ENCODE results near the gene GATC. TPM values are rescaled to one million over a fixed set of nuclear protein-coding genes. Genes with fewer than 3 reads are reported as not detected.

Gene GATC
- total RNA-seq, 1 experiment from 2014 or later = 30.9 TPM

DNA sequence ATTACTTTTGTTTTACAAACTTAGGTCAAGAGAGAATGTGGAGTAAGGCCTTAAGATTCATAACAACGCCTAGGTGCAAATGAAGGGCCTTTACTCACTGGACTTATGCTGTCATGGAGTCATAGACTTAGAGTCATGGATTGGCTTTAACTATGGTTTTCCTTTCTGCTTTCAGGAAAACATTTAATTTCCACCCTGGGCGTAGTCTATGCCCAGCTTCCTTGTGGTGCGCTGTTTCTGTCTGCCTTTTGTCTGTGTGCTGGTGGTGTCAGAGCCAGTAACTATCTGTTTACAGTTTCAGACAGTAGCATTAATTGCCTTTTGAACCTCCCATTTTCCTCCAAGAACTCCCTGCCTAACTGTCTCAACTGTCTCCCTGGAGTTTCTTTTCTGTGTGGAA lies 40.2 kb upstream of the GATC start:
- Histone ChIP-seq H3K4me3 (ENCODE audit: low read depth, low read length) (no peak overlapping the region), H3K9me3 (0 out of 2 replicates have a peak, but pooled peaks cover 2% of the 10 kb centered on the region), H3K4me1 (no peaks in the 10 kb centered on the region), H3K36me3 (ENCODE audit: control insufficient read depth, insufficient read depth, low read length) (no peaks in the 10 kb centered on the region), H3K27me3 (replicated peaks; ENCODE audit: control insufficient read depth, insufficient read depth, low read length) (no peaks in the 10 kb centered on the region)
- Mint-ChIP-seq H3K9me3 (ENCODE audit: unreplicated experiment) (no peaks in the 10 kb centered on the region), H3K27me3 (ENCODE audit: insufficient read depth, unreplicated experiment) (no peaks in the 10 kb centered on the region), H3K27ac (ENCODE audit: unreplicated experiment) (no peak overlapping the region), H3K4me3 (ENCODE audit: unreplicated experiment) (no peak overlapping the region), H3K36me3 (ENCODE audit: insufficient read depth, unreplicated experiment) (no peaks in the 10 kb centered on the region), H3K4me1 (ENCODE audit: low read depth, unreplicated experiment) (no peaks in the 10 kb centered on the region)
- DNase-seq = no peak
- ChIA-PET POLR2A (no interaction called here), CTCF (no interaction called here)
- no TSS peak for BruUV-seq (replicated peaks)
- TF ChIP-seq, protein P1, sequence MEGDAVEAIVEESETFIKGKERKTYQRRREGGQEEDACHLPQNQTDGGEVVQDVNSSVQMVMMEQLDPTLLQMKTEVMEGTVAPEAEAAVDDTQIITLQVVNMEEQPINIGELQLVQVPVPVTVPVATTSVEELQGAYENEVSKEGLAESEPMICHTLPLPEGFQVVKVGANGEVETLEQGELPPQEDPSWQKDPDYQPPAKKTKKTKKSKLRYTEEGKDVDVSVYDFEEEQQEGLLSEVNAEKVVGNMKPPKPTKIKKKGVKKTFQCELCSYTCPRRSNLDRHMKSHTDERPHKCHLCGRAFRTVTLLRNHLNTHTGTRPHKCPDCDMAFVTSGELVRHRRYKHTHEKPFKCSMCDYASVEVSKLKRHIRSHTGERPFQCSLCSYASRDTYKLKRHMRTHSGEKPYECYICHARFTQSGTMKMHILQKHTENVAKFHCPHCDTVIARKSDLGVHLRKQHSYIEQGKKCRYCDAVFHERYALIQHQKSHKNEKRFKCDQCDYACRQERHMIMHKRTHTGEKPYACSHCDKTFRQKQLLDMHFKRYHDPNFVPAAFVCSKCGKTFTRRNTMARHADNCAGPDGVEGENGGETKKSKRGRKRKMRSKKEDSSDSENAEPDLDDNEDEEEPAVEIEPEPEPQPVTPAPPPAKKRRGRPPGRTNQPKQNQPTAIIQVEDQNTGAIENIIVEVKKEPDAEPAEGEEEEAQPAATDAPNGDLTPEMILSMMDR (IDR thresholded peaks at IDR 0.05; ENCODE audit: insufficient read depth in 1 of 2, low read depth in 1 of 2, low read length in 1 of 2, severe bottlenecking in 1 of 2, unreplicated experiment in 1 of 2) = no peak
- intact Hi-C loops (cut with micrococcal nuclease; ENCODE audit: unreplicated experiment) = no loop called here

DNA sequence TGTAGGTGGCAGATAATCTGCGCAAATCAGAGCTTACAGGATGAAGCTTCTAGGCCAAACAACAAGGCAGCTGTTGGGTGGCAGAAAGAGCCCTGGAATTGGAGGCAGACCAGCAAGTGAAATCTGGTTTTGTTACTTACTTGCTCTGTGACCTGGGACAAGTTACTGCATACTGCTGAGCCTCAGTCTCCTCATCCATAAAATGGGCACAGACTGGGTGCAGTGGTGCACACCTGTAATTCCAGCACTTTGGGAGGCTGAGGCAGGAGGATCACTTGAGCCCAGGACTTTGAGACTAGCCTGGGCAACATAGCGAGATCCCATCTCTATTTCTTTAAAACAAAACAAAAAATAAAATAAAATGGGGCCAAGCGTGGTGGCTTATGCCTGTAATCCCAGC lies 39.7 kb upstream of the GATC start:
- ChIA-PET POLR2A (no interaction called here), CTCF (no interaction called here)
- no peak for DNase-seq
- no peaks in the 10 kb centered on the region for H3K4me1 Mint-ChIP-seq (ENCODE audit: low read depth, unreplicated experiment)
- H3K27me3 Mint-ChIP-seq (ENCODE audit: insufficient read depth, unreplicated experiment) = no peaks in the 10 kb centered on the region
- H3K9me3 Mint-ChIP-seq (ENCODE audit: unreplicated experiment) = no peaks in the 10 kb centered on the region
- H3K27me3 ChIP-seq (replicated peaks; ENCODE audit: control insufficient read depth, insufficient read depth, low read length) = no peaks in the 10 kb centered on the region
- 0 out of 2 replicates have a peak, but pooled peaks cover 2% of the 10 kb centered on the region for H3K9me3 ChIP-seq
- intact Hi-C loops (cut with micrococcal nuclease; ENCODE audit: unreplicated experiment) = no loop called here
- H3K36me3 Mint-ChIP-seq (ENCODE audit: insufficient read depth, unreplicated experiment) = no peaks in the 10 kb centered on the region
- no peak overlapping the region for H3K4me3 ChIP-seq (ENCODE audit: low read depth, low read length)
- no peak overlapping the region for H3K4me3 Mint-ChIP-seq (ENCODE audit: unreplicated experiment)
- no peaks in the 10 kb centered on the region for H3K36me3 ChIP-seq (ENCODE audit: control insufficient read depth, insufficient read depth, low read length)
- TF ChIP-seq, protein P1 (IDR thresholded peaks at IDR 0.05; ENCODE audit: insufficient read depth in 1 of 2, low read depth in 1 of 2, low read length in 1 of 2, severe bottlenecking in 1 of 2, unreplicated experiment in 1 of 2) = no peak
- H3K4me1 ChIP-seq = no peaks in the 10 kb centered on the region
- no peak overlapping the region for H3K27ac Mint-ChIP-seq (ENCODE audit: unreplicated experiment)
- no TSS peak for BruUV-seq (replicated peaks)

DNA sequence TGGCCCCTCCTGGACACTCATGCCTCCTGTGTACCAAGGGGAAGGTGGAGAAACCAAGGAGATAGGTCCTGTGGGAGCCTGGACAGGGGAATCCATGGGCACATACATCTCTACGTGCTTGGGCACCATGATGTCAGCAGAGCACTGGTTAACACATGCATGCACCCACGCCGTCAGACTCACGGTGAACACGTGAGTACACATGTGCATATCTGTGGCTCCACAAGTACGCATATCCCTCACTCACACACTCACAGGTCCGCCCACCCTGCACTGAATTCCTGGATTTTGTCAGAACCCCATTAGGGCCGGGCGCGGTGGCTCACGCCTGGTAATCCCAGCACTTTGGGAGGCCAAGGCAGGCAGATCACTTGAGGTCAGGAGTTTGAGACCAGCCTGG lies 37.5 kb upstream of the GATC start:
- POLR2A ChIA-PET = no interaction called here

More for the DNA sequence above, 37.5 kb upstream of the GATC start:
- TF ChIP-seq, protein P1 (IDR thresholded peaks at IDR 0.05; ENCODE audit: insufficient read depth in 1 of 2, low read depth in 1 of 2, low read length in 1 of 2, severe bottlenecking in 1 of 2, unreplicated experiment in 1 of 2) = no peak
- H3K9me3 ChIP-seq = 0 out of 2 replicates have a peak, but pooled peaks cover 2% of the 10 kb centered on the region
- H3K4me1 Mint-ChIP-seq (ENCODE audit: low read depth, unreplicated experiment) = no peaks in the 10 kb centered on the region
- no TSS peak for BruUV-seq (replicated peaks)
- DNase-seq = no peak
- no peaks in the 10 kb centered on the region for H3K4me1 ChIP-seq
- no peak overlapping the region for H3K27ac Mint-ChIP-seq (ENCODE audit: unreplicated experiment)
- no peak overlapping the region for H3K4me3 Mint-ChIP-seq (ENCODE audit: unreplicated experiment)
- H3K27me3 Mint-ChIP-seq (ENCODE audit: insufficient read depth, unreplicated experiment) = no peaks in the 10 kb centered on the region
- intact Hi-C loops (cut with micrococcal nuclease; ENCODE audit: unreplicated experiment) = no loop called here
- H3K27me3 ChIP-seq (replicated peaks; ENCODE audit: control insufficient read depth, insufficient read depth, low read length) = no peaks in the 10 kb centered on the region
- H3K36me3 ChIP-seq (ENCODE audit: control insufficient read depth, insufficient read depth, low read length) = no peaks in the 10 kb centered on the region
- no peaks in the 10 kb centered on the region for H3K9me3 Mint-ChIP-seq (ENCODE audit: unreplicated experiment)
- H3K4me3 ChIP-seq (ENCODE audit: low read depth, low read length) = no peak overlapping the region
- peaks cover 8% of the 10 kb centered on the region for H3K36me3 Mint-ChIP-seq (ENCODE audit: insufficient read depth, unreplicated experiment)
- CTCF ChIA-PET = no interaction called here

All from Caco-2 (cell line).